ENCODE results near the gene TSPAN8. TPM values are rescaled to one million over a fixed set of nuclear protein-coding genes. Genes with fewer than 3 reads are reported as not detected.

The TSPAN8 gene
- total RNA-seq, 5 donors from 2014 or later (not counting 1 experiment from before 2014, with no cell fraction given) = 0.28 to 0.70 (median 0.30) TPM; not detected in 2

Other genes starting within 250 kb of the TSPAN8 start
- not detected for gene PTPRR, start 237.3 kb downstream of the TSPAN8 start, total RNA-seq

All from T-cell (primary cell).